SK-N-SH (cell line): Measurements from ENCODE around the gene STARD8. TPM values are rescaled to one million over a fixed set of nuclear protein-coding genes. Genes with fewer than 3 reads are reported as not detected.
"Not testable (repeated sequence)": the region's sequence is repeated elsewhere in the genome, so short reads cannot be mapped to it uniquely, and the experiment has no call there.

ENCODE experiments used
- CTCF ChIA-PET: fragments of 300-600, 350-600 bp; formaldehyde crosslinking; extraction: SDS; loops from one replicate; lab custom pipeline; 2021; lab: Yijun Ruan, JAX
- POLR2A ChIA-PET: fragments of 350-600 bp; sonication (Branson Sonifier 250); formaldehyde crosslinking; extraction: SDS; loops from one replicate; lab custom pipeline; 2020; ENCODE audit warnings: antibody characterized with exemption, inconsistent platforms; lab: Yijun Ruan, JAX
- DNase-seq: peaks from one replicate; pipeline ENCODE4 v3.0.0; 2012
- H2AFZ ChIP-seq: fragments of 200-600 bp; sonication (generic); 2 replicates; pipeline ENCODE4 v1.8.1; 2016; ENCODE audit warnings: antibody characterized with exemption, mild to moderate bottlenecking, low read depth
- H3F3A ChIP-seq: fragments of 200-600 bp; sonication (generic); replicated peaks from 2 replicates; pipeline ENCODE3; 2016; ENCODE audit warnings: antibody characterized with exemption, mild to moderate bottlenecking; ENCODE audit not compliant: insufficient read depth
- H3K27ac ChIP-seq, 2 experiments: fragments of 200-500 bp in 1 of 2; fragments of 200-600 bp in 1 of 2; sonication (Bioruptor generic) in 1 of 2; sonication (generic), shearing (Covaris generic) in 1 of 2; 2 replicates each; pipeline versions ENCODE4 v1.5.1 to v1.6.1; 2014 to 2016; ENCODE audit warnings: low read depth in 2 of 2, inconsistent platforms in 1 of 2, low read length in 1 of 2, mild to moderate bottlenecking in 1 of 2, mixed read lengths in 1 of 2
- H3K27me3 ChIP-seq: fragments of 200-600 bp; sonication (generic), shearing (Covaris generic); 2 replicates; pipeline ENCODE4 v1.6.1; 2016; ENCODE audit warnings: mixed run types; ENCODE audit not compliant: insufficient read depth
- H3K36me3 ChIP-seq, 2 experiments: fragments of 200-500 bp in 1 of 2; fragments of 200-600 bp in 1 of 2; sonication (Bioruptor generic) in 1 of 2; sonication (generic) in 1 of 2; replicated peaks in 1 of 2; 2 replicates each; pipeline versions ENCODE3 to v1.5.1; 2014 to 2016; ENCODE audit warnings: low read length in 1 of 2, mild to moderate bottlenecking in 1 of 2; ENCODE audit not compliant: insufficient read depth in 2 of 2, control insufficient read depth in 1 of 2
- H3K4me1 ChIP-seq, 2 experiments: fragments of 200-500 bp in 1 of 2; fragments of 200-600 bp in 1 of 2; sonication (Bioruptor generic) in 1 of 2; sonication (generic), shearing (Covaris generic) in 1 of 2; 2 replicates each; pipeline versions ENCODE4 v1.5.1 to v1.6.1; 2014 to 2016; ENCODE audit warnings: low read depth in 1 of 2, low read length in 1 of 2, mixed run types in 1 of 2; ENCODE audit not compliant: insufficient read depth in 2 of 2, control insufficient read depth in 1 of 2
- H3K4me2 ChIP-seq: fragments of 200-600 bp; sonication (generic), shearing (Covaris generic); 2 replicates; pipeline ENCODE4 v1.6.1; 2017; ENCODE audit warnings: mixed run types
- H3K4me3 ChIP-seq, 2 experiments: fragments of 200-500 bp in 1 of 2; fragments of 200-600 bp in 1 of 2; sonication (Bioruptor generic) in 1 of 2; sonication (generic), shearing (Covaris generic) in 1 of 2; 2 replicates each; pipeline versions ENCODE4 v1.5.1 to v1.8.1; 2014 to 2016; ENCODE audit warnings: low read depth in 2 of 2, inconsistent platforms in 1 of 2, low read length in 1 of 2, mild to moderate bottlenecking in 1 of 2, mixed read lengths in 1 of 2, moderate library complexity in 1 of 2
- H3K79me2 ChIP-seq: fragments of 200-600 bp; sonication (generic); 2 replicates; pipeline ENCODE4 v1.8.1; 2017; ENCODE audit warnings: mild to moderate bottlenecking; ENCODE audit not compliant: insufficient read depth
- H3K9ac ChIP-seq: fragments of 200-600 bp; sonication (generic); 2 replicates; pipeline ENCODE4 v1.6.1; 2017; ENCODE audit warnings: mixed run types
- H3K9me2 ChIP-seq: fragments of 200-600 bp; sonication (generic); 2 replicates; pipeline ENCODE4 v1.6.1; 2017; ENCODE audit warnings: mixed run types
- H3K9me3 ChIP-seq: fragments of 200-600 bp; sonication (generic); 2 replicates; pipeline ENCODE4 v1.6.1; 2017; ENCODE audit warnings: mixed run types, mild to moderate bottlenecking, moderate library complexity
- H4K20me1 ChIP-seq: fragments of 200-600 bp; sonication (generic); 2 replicates; pipeline ENCODE4 v1.6.1; 2017; ENCODE audit warnings: mild to moderate bottlenecking, mixed run types; ENCODE audit not compliant: insufficient read depth
- CHD2 ChIP-seq: fragments of 150-350 bp; IDR thresholded peaks from 2 replicates; pipeline ENCODE4 v1.6.1; 2018; ENCODE audit warnings: low read length; ENCODE audit not compliant: partially characterized antibody
- CTCF ChIP-seq: fragments of 200-600 bp; sonication (generic); IDR thresholded peaks from 2 replicates; pipeline ENCODE4 v1.6.1; 2017; ENCODE audit warnings: antibody characterized with exemption, mild to moderate bottlenecking, moderate library complexity
- FOXM1 ChIP-seq: IDR thresholded peaks from 2 replicates; pipeline ENCODE4 v1.4.0; 2012; ENCODE audit warnings: low read depth, mild to moderate bottlenecking
- PBX3 ChIP-seq: IDR thresholded peaks from 2 replicates; pipeline ENCODE4; 2012
- RAD21 ChIP-seq: IDR thresholded peaks from 2 replicates; pipeline ENCODE4 v1.6.1; 2012; ENCODE audit warnings: mild to moderate bottlenecking, low read length
- REST ChIP-seq: IDR thresholded peaks from 2 replicates; pipeline ENCODE4 v1.6.1; 2012; ENCODE audit warnings: mild to moderate bottlenecking, low read depth, low read length, moderate library complexity
- RFX5 ChIP-seq: IDR thresholded peaks from 2 replicates; pipeline ENCODE4 v1.6.1; 2012; ENCODE audit warnings: mild to moderate bottlenecking, improper control_type of control experiment, low read length
- RXRA ChIP-seq: IDR thresholded peaks from 2 replicates; pipeline ENCODE4 v1.4.0; 2012; ENCODE audit warnings: low read depth, mild to moderate bottlenecking, borderline replicate concordance
- SMC3 ChIP-seq: IDR thresholded peaks from 2 replicates; pipeline ENCODE4 v1.6.1; 2012; ENCODE audit warnings: low read depth, low read length, improper control_type of control experiment
- TCF12 ChIP-seq: IDR thresholded peaks from 2 replicates; pipeline ENCODE4 v1.4.0; 2012
- USF2 ChIP-seq: fragments of 150-350 bp; IDR thresholded peaks from 2 replicates; pipeline ENCODE4 v1.6.1; 2017; ENCODE audit warnings: antibody characterized with exemption, low read length, low read depth, borderline replicate concordance
- WGBS: methylation state at CpG from one replicate; pipeline ENCODE4 v1.1.6; 2017; ENCODE audit warnings: low lambda C conversion rate; 5-methylcytosine and 5-hydroxymethylcytosine counted together
- polyA plus RNA-seq, 3 experiments: library from polyadenylated mRNA; depleted of rRNA; stranded (reverse); fragments of >200 nt; gene quantifications; 2 replicates each; pipeline ENCODE4 v1.2.3, GENCODE V29; 2012

The STARD8 gene
- polyA plus RNA-seq, 1 of the 3 experiments (the other 2 are of a cell fraction) = 2.6 TPM

- Histone ChIP-seq H3K4me1 (no peaks in the 10 kb centered on the region), H3K4me2 (no peak overlapping the region), H3K9me2 (no peaks in the 10 kb centered on the region), H3K4me3 (no peak overlapping the region), H3K9me3 (no peaks in the 10 kb centered on the region), H3F3A (no peaks in the 10 kb centered on the region), H3K27ac (no peak overlapping the region), H3K27me3 (peaks cover 11% of the 10 kb centered on the region; the same call in 1 of the 2 replicates), H3K9ac (no peak overlapping the region), H4K20me1 (no peaks in the 10 kb centered on the region), H3K36me3 (no peaks in the 10 kb centered on the region), H3K79me2 (no peaks in the 10 kb centered on the region), H2AFZ (no peak overlapping the region)
- peak; percentile 69 for DNase-seq
- no peak for TF ChIP-seq TCF12
- peak; percentile 68 for TF ChIP-seq RAD21
- peak; percentile 68 for TF ChIP-seq CTCF
- peak; percentile 47 for TF ChIP-seq SMC3
- WGBS = 14% methylated on average over 4 of the region's 4 CpGs
- ChIA-PET CTCF (interaction anchor here (0.5 to 3.2 kb wide), 21 partner anchors 9 to 1364 kb away, joined by 3 to 12 read pairs (median 4); no protein-coding TSS in a partner anchor), POLR2A (no interaction called here)
Measured at GRCh38 chrX:68732906-68733493, 85.5 kb downstream of the STARD8 start.

- Histone ChIP-seq H3K27me3 (peaks cover 11% of the 10 kb centered on the region; the same call in 1 of the 2 replicates), H3K36me3 (no peaks in the 10 kb centered on the region), H3K9ac (no peak overlapping the region), H3K4me2 (no peak overlapping the region), H3K9me2 (no peaks in the 10 kb centered on the region), H3K27ac (no peak overlapping the region), H3F3A (no peaks in the 10 kb centered on the region), H3K4me3 (no peak overlapping the region), H3K4me1 (no peaks in the 10 kb centered on the region), H4K20me1 (no peaks in the 10 kb centered on the region), H2AFZ (no peak overlapping the region), H3K9me3 (no peaks in the 10 kb centered on the region), H3K79me2 (no peaks in the 10 kb centered on the region)
- WGBS = 2% methylated on average over 1 of the region's 1 CpG
- ChIA-PET CTCF (interaction anchor here (0.9 kb wide), 1 partner anchor 25 kb away, joined by 3 read pairs; no protein-coding TSS in a partner anchor), POLR2A (no interaction called here)
- DNase-seq = no peak
- no peak for TF ChIP-seq FOXM1
- no peak for TF ChIP-seq RFX5
- no peak for TF ChIP-seq RXRA
- TF ChIP-seq PBX3 = no peak
- TF ChIP-seq USF2 = no peak
- no peak for TF ChIP-seq REST
- no peak for TF ChIP-seq CHD2
Measured at GRCh38 chrX:68735266-68735665, 87.8 kb downstream of the STARD8 start.

- H3K36me3 ChIP-seq, H3K9ac ChIP-seq, H3K9me3 ChIP-seq, H3K27me3 ChIP-seq, H3K4me1 ChIP-seq, H3K79me2 ChIP-seq, H4K20me1 ChIP-seq, H3K4me2 ChIP-seq, H3K4me3 ChIP-seq, DNase-seq, H2AFZ ChIP-seq, H3K27ac ChIP-seq, POLR2A ChIA-PET, H3K9me2 ChIP-seq, H3F3A ChIP-seq: not testable (repeated sequence)
- CTCF ChIA-PET = interaction anchor here (2.7 kb wide), 1 partner anchor 9 kb away, joined by 9 read pairs; no protein-coding TSS in a partner anchor
- WGBS = 26% methylated on average over 3 of the region's 3 CpGs
Measured at GRCh38 chrX:68741864-68742263, 94.4 kb downstream of the STARD8 start.
